LNCaP clone FGC (cell line): ENCODE results near the gene SNRPD1.

Experiments
- DNase-seq: peaks from one replicate; pipeline ENCODE4 v3.0.0-alpha.2; 2011; ENCODE audit warnings: low read depth
- H3K4me3 ChIP-seq: 2 replicates; pipeline ENCODE4 v1.5.1; 2011; ENCODE audit warnings: mild to moderate bottlenecking, low read depth, low read length, control low read depth
- CTCF ChIP-seq: IDR thresholded peaks from 2 replicates; pipeline ENCODE4 v1.5.1; 2012; ENCODE audit warnings: mild to moderate bottlenecking; ENCODE audit not compliant: control insufficient read depth, insufficient read depth; ENCODE audit errors: extremely low read depth

SNRPD1 gene

GRCh38 chr18:21652073-21652472 is 40.0 kb downstream of the SNRPD1 start:
- H3K4me3 ChIP-seq, result no peak overlapping the region
- no peak for TF ChIP-seq CTCF
- no peak for DNase-seq

- no peak overlapping the region for H3K4me3 ChIP-seq
- no peak for TF ChIP-seq CTCF
- DNase-seq, result no peak
These were observed 41.2 kb downstream of the SNRPD1 start for GRCh38 chr18:21653361-21653760.

- no peak overlapping the region for H3K4me3 ChIP-seq
- no peak for TF ChIP-seq CTCF
- DNase-seq, result no peak
These were observed 44.3 kb downstream of the SNRPD1 start for GRCh38 chr18:21656402-21656801.

- no peak for TF ChIP-seq CTCF
- DNase-seq, result no peak
- no peak overlapping the region for H3K4me3 ChIP-seq
These were observed 48.0 kb downstream of the SNRPD1 start for GRCh38 chr18:21660078-21660477.

GRCh38 chr18:21662581-21662980 is 50.5 kb downstream of the SNRPD1 start:
- no peak overlapping the region for H3K4me3 ChIP-seq
- no peak for TF ChIP-seq CTCF
- no peak for DNase-seq

- no peak for TF ChIP-seq CTCF
- no peak for DNase-seq
- H3K4me3 ChIP-seq, result no peak overlapping the region
These were observed 51.5 kb downstream of the SNRPD1 start for GRCh38 chr18:21663578-21663977.

- no peak overlapping the region for H3K4me3 ChIP-seq
- peak; percentile 14 for DNase-seq
- TF ChIP-seq CTCF, result no peak
These were observed 52.0 kb downstream of the SNRPD1 start for GRCh38 chr18:21664069-21664468.
